Activated naive CD4-positive, alpha-beta T cell treated with Interleukin-2 at 50 U/mL for 16 hours (primary cell): ENCODE data around the gene SCGB1C2.
"Not testable (repeated sequence)": the region's sequence is repeated elsewhere in the genome, so short reads cannot be mapped to it uniquely, and the experiment has no call there.

Experiments
- DNase-seq: peaks from one replicate; pipeline ENCODE4 v3.0.0-alpha.2; 2020

Gene SCGB1C2

DNA sequence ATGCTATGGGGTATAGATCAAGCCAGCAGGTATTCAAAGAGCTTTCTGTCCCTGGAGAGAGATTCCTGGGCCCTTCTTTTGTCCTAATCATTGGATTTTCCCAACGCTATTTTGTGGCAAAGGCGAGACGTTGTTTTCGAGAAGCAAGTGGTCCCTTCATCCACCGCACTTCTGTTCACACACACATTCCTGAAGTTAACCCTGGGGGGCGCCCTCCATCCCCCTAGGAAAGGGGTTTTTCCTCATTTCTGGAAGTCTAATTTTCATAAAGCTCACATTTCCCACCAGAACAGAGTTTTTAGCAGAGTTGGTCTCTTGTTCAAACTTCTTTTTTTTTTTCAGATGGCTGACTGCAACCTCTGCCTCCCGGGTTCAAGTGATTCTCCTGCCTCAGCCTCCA lies 11.9 kb downstream of the SCGB1C2 start:
- no peak for DNase-seq

- no peak for DNase-seq
Measured at GRCh38 chr17:149897-150584, 12.7 kb downstream of the SCGB1C2 start.

DNA sequence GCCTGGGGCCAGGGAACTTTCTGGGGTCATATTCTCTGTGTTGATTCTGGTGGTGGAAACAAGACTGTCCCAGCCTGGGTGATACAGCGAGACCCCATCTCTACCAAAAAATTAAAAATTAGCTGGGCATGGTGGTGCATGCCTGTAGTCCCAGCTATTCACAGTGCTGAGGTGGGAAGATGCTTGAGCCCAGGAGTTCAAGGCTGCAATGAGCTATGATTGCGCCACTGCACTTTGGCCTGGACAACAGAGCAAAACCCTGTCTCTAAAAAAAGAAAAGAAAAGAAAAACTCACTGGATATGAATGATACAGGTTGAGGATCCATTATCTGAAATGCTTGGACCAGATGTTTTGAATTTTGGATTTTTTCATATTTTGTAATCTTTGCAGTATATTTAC lies 13.6 kb downstream of the SCGB1C2 start:
- DNase-seq = no peak

DNA sequence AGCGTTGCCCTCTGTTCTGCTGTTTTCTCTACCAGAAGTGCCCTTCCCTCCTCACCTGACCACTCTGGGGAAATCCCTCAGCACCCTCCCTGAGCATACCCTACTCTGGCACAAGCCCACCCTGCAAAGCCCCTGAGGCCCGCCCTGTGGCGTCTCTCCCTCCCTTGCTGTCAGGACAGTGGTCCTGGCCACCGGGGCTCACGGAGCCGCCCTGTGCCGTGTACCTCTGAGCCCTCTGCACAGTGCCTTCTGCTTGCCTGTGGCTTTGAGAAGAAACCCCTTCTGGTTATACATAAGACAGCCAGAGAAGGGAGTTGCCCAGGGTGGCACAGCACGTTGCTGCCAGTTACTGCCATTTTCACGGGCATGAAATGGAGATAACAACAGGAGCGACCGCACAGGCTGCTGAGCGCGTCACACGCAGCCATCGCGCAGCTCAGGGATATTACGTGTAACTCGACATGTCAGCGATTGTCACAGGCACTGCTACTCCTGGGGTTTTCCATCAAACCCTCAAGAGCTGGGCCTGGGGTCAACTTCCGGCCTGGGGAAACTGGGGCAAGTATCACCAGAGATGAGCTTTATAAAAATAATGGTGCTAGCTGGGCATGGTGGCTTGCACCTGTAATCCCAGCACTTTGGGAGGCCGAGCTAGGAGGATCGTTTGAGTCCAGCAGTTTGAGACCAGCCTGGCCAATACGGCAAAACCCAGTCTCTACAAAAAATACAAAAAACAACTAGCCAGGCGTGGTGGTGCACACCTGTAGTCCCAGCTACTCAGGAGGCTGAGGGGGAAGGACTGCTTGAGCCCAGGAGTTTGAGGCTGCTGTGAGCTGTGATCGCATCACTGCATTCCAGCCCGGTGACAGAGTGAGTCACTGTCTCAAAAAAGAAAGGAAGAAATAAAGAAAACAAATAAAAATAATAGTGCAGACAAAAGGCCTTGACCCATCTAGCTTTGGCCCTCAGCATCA lies 14.8 kb downstream of the SCGB1C2 start:
- no peak for DNase-seq

- no peak for DNase-seq
Measured at GRCh38 chr17:152860-153420, 15.6 kb downstream of the SCGB1C2 start.

DNA sequence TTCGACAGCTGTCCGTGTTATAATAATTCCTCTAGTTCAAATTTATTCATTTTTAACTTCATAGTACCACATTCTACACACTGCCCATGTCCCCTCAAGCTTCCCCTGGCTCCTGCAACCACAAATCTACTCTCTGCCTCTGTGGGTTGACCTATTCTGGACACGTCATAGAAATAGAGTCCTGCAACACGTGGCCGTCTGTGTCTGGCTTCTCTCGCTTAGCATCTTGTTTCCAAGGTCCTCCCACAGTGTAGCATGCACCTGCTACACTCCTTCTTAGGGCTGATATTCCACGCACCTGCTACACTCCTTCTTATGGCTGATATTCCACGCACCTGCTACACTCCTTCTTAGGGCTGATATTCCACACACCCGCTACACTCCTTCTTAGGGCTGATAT lies 16.5 kb downstream of the SCGB1C2 start:
- no peak for DNase-seq

DNA sequence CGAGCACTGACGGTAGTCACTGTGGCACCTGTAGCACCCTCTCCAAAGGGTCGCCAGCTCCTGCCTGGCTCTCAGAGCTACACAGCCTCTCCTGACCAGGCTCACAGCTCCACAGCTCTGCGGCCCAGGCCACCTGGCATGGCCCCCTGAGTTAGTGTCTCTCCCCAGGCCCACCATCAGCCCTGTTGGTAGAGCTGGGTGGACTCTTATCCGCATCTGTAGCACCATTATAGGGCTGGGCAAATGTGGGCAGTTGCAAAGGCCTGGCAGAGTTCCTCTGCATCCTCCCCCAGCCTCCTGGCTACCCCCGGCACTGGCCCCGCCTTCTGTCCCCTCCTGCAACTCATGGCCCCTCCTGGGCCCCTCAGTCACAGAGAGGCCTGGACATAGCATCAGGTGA lies 18.2 kb downstream of the SCGB1C2 start:
- DNase-seq = no peak

DNA sequence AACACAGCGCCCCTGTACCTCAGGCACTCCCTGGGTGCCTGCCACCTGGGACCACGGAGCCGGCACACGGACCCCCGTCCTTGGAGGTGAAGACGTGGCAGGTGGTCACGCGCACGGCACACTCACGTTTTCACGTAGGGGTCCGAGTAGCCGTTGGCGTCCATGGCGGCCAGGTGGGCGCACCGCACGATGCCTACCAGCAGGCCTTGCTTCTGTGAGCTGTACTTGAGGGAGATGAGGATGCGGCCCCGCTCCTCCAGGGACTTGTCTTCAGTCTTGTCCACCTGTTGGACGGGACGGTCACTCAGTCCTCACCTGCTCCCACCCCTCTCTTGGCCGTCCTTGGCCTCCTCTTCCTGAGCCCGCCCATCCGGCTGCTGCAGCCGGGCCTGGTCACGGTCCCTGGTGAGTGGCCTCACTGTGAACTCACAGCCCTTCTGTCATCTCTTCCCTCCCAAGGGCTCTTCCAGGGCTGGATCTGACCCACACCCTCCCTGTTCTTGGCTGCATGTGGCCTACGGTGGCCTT lies 18.8 kb downstream of the SCGB1C2 start:
- DNase-seq = no peak

GRCh38 chr17:156946-157345 lies 19.6 kb downstream of the SCGB1C2 start:
- DNase-seq = no peak

GRCh38 chr17:157901-158300 lies 20.5 kb downstream of the SCGB1C2 start:
- DNase-seq = no peak

- no peak for DNase-seq
Measured at GRCh38 chr17:158379-158778, 21.0 kb downstream of the SCGB1C2 start.

DNA sequence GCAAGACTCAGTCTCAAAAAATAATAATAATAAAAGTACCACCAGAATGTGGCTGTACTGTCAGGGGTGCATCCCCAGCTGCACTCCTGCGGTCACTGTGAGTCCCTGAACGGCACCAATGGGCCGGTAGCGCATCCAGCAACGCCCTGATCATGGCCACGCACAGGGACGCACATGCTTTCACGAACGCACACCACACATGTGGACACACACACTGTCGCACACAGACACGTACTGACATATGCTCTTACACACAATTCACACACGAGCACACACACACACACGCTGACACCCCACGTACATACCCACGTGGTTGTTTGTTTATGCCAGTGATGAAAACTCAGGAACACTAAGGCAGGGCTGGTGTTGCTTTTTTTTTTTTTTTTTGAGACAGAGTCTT lies 22.2 kb downstream of the SCGB1C2 start:
- DNase-seq = no peak

GRCh38 chr17:160336-160735 lies 23.0 kb downstream of the SCGB1C2 start:
- DNase-seq = no peak

DNA sequence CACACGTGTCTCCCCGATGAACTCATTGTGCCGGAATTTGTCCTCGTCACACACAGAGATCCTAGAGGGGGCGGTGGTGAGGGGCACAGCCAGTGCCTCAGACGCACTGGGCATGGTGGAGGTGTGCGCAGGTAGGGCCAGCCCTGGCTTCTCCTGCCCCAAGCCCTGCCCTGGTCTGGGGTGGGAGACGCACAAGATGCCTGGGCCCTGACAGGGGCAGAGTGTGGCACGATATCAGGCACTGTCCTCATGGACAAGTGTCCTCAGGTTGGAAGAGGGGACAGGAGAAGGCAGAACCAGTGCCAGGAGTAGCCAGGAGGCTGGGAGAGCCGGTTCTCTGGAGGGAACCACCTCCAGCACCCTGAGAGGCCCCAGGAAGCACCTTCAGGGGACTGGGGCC lies 24.1 kb downstream of the SCGB1C2 start:
- no peak for DNase-seq

- no peak for DNase-seq
Measured at GRCh38 chr17:162689-163088, 25.3 kb downstream of the SCGB1C2 start.

DNA sequence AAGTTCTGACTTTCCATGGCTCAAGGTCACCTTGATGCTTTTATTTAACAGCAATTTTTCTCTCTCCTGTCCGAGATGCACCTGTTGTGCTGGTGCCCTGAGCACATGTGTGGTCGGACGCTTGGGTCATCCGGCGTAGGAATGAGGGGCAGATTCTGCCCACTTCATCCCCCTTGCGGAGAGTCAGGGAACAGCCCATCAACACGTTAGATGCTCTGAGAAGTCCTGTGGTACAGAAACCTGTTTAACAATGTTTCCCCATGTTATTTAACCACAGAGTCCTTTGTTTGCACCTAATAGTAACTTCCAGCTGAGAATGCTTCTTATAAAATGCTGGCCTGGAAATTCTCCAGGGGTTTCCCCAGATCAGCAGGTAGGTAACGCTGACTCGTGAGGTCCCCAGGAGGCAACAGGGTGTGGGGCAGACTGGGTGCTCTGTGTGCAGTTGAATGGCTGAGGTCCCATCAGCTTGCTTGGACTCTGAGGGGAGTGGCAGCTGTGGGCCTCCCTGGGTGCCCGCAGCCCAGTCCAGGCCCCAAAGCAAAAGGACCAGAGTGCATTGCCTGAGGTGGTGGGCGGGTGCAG lies 26.2 kb downstream of the SCGB1C2 start:
- DNase-seq = no peak

- peak; percentile 34 for DNase-seq
Measured at GRCh38 chr17:164303-165235, 27.2 kb downstream of the SCGB1C2 start.

DNA sequence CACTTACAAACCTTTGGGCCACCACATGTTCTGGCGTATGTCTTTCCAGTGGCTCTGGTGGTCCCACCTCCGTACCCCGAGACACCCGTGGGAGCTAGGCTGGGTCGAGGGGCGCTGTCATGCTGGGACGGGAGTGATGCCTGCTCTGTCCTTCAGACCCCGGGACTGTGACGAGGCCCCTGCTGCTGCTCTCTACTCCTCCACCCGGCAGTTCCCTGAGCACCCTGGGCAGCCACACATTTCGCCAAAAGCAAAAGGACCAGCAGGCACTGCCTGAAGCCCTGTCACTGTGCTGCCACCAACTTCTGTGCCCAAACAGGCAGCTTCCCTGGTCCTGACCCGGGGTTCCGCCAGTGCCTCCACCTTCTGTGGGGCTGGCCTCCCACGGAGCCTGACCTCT lies 28.6 kb downstream of the SCGB1C2 start:
- DNase-seq = no peak

DNA sequence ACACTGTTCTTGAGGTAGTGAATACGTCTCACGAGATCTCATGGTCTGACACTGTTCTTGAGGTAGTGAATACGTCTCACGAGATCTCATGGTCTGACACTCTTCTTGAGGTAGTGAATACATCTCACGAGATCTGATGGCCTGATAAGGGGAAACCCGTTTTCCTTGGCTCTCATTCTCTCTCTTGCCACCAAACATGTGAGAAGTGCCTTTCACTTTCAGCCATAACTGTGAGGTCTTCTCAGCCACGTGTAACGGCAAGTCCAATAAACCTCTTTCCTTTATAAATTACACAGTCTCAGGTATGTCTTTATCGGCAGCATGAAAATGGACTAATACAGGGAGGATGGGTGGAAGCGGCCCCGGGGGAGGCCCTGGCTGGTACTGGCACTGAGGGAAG lies 31.2 kb downstream of the SCGB1C2 start:
- not testable (repeated sequence) for DNase-seq

DNA sequence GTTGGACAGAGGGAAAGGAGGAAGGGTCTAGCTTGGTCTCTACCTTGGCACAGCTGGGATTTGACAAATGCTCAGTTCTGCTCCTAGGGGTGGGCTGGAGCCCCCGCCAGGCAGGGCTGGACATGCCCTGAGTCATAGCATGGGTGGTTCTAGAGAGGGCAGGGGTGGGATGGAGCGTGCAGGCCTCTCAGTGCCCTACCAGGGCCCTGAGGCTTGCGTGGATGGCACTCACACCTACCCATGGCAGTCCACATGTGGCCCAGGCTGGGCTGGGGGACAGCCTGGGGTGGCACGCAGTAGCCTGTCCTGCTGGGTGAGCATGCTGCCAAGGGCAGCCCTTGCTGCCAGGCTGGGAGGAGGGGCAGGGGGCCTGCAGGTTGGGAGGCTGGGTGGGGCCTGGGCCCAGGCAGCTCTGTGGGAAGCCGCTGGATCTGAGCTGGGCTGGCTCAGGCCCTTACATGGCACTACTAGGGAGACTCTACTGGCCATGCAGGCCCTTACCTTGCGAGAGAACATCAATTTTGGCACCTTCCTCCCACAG lies 32.8 kb downstream of the SCGB1C2 start:
- DNase-seq = no peak

GRCh38 chr17:171871-172270 lies 34.5 kb downstream of the SCGB1C2 start:
- DNase-seq = no peak

- no peak for DNase-seq
Measured at GRCh38 chr17:172401-172800, 35.0 kb downstream of the SCGB1C2 start.
